Endothelial cell of umbilical vein (primary cell): Measurements from ENCODE around the gene TFDP1. TPM values are rescaled to one million over a fixed set of nuclear protein-coding genes. Genes with fewer than 3 reads are reported as not detected.

ENCODE experiments used
- BruUV-seq: library from RNA; stranded (reverse); fragments of 400-500 nt; replicated peaks from 2 replicates; lab custom pipeline; 2021; lab: Mats Ljungman, UMichigan
- CTCF ChIA-PET: fragments of 300-600, 350-600 bp; sonication (Branson Sonifier 250); formaldehyde crosslinking; loops from one replicate; lab custom pipeline; 2021; ENCODE audit warnings: antibody characterized with exemption, inconsistent platforms; lab: Charles Lee
- POLR2A ChIA-PET: fragments of 300-600, 350-600 bp; sonication (Branson Sonifier 250); formaldehyde crosslinking; loops from one replicate; lab custom pipeline; 2021; ENCODE audit warnings: antibody characterized with exemption, inconsistent platforms; lab: Charles Lee
- DNase-seq: peaks from one replicate; pipeline ENCODE4 v3.0.0-alpha.2; 2011; ENCODE audit warnings: low read depth, low spot score
- FAIRE-seq: peaks from 2 replicates; lab custom pipeline; 2011; peaks lifted over from hg19 to GRCh38; lab: Jason Lieb, UNC
- H2AFZ ChIP-seq: 2 replicates; pipeline ENCODE4 v1.6.0; 2012; ENCODE audit warnings: low read depth, low read length, control low read depth, inconsistent platforms
- H3K27ac ChIP-seq: 2 replicates; pipeline ENCODE4 v1.5.1; 2011; ENCODE audit warnings: low read depth, mild to moderate bottlenecking, control low read depth, low read length, moderate library complexity; ENCODE audit not compliant: insufficient read depth
- H3K27me3 ChIP-seq, 2 experiments: 2 replicates each; pipeline versions ENCODE4 v1.6.0 to v1.6.1; 2011; ENCODE audit warnings: low read length in 2 of 2, mixed read lengths in 1 of 2; ENCODE audit not compliant: control insufficient read depth in 2 of 2, insufficient read depth in 2 of 2
- H3K36me3 ChIP-seq, 2 experiments: 2 replicates in 1 of 2; 3 replicates in 1 of 2; pipeline ENCODE4 v1.5.1; 2011; ENCODE audit warnings: low read length in 2 of 2, mild to moderate bottlenecking in 1 of 2, moderate library complexity in 1 of 2; ENCODE audit not compliant: control insufficient read depth in 2 of 2, insufficient read depth in 2 of 2; ENCODE audit errors: extremely low read depth in 1 of 2
- H3K4me1 ChIP-seq: 3 replicates; pipeline ENCODE4 v1.5.1; 2011; ENCODE audit warnings: mild to moderate bottlenecking, low read length; ENCODE audit not compliant: control insufficient read depth, insufficient read depth; ENCODE audit errors: extremely low read depth
- H3K4me2 ChIP-seq: 2 replicates; pipeline ENCODE4 v1.6.1; 2011; ENCODE audit warnings: low read length, control low read depth, mixed read lengths; ENCODE audit not compliant: insufficient read depth
- H3K4me3 ChIP-seq, 3 experiments: fragments of 200-600 bp in 1 of 3; sonication (generic), shearing (Covaris generic) in 1 of 3; replicated peaks in 1 of 3; 2 replicates each; pipeline ENCODE4 v1.5.1; 2011 to 2016; ENCODE audit warnings: control low read depth in 3 of 3, low read length in 3 of 3, mild to moderate bottlenecking in 2 of 3, inconsistent platforms in 1 of 3, low read depth in 1 of 3, moderate library complexity in 1 of 3; ENCODE audit not compliant: insufficient read depth in 1 of 3
- H3K79me2 ChIP-seq: 2 replicates; pipeline ENCODE4 v1.6.0; 2012; ENCODE audit warnings: low read length, inconsistent platforms; ENCODE audit not compliant: control insufficient read depth, insufficient read depth
- H3K9ac ChIP-seq: replicated peaks from 2 replicates; pipeline ENCODE3; 2011; ENCODE audit warnings: low read length, control low read depth; ENCODE audit not compliant: insufficient read depth; ENCODE audit errors: extremely low read depth
- H3K9me1 ChIP-seq: replicated peaks from 3 replicates; pipeline ENCODE4 v1.6.0; 2011; ENCODE audit warnings: mild to moderate bottlenecking, low read length; ENCODE audit not compliant: control insufficient read depth, insufficient read depth; ENCODE audit errors: extremely low read depth
- H3K9me3 ChIP-seq: replicated peaks from 2 replicates; pipeline ENCODE4 v1.5.1; 2012; ENCODE audit warnings: low read length, inconsistent platforms; ENCODE audit not compliant: control insufficient read depth, insufficient read depth
- H4K20me1 ChIP-seq: replicated peaks from 2 replicates; pipeline ENCODE3; 2011; ENCODE audit warnings: mild to moderate bottlenecking, low read length; ENCODE audit not compliant: control insufficient read depth, insufficient read depth; ENCODE audit errors: extremely low read depth
- CTCF ChIP-seq, 2 donors: IDR thresholded peaks; 1 replicate in 1 of 2; 2 replicates in 1 of 2; pipeline ENCODE4 v1.5.1; 2011; ENCODE audit warnings: low read length in 2 of 2, mild to moderate bottlenecking in 2 of 2, moderate library complexity in 2 of 2, control low read depth in 1 of 2, inconsistent platforms in 1 of 2, low read depth in 1 of 2; ENCODE audit not compliant: insufficient read depth in 1 of 2; ENCODE audit errors: extremely low read depth in 1 of 2
- EZH2 ChIP-seq: IDR thresholded peaks from 2 replicates; pipeline ENCODE4 v1.6.1; 2012; ENCODE audit warnings: borderline replicate concordance, low read depth, mild to moderate bottlenecking, moderate library complexity, low read length, inconsistent platforms; ENCODE audit not compliant: severe bottlenecking
- FOS ChIP-seq: IDR thresholded peaks from 2 replicates; pipeline ENCODE4 v1.6.1; 2011; ENCODE audit warnings: mild to moderate bottlenecking, low read length, moderate library complexity, borderline replicate concordance; ENCODE audit not compliant: insufficient read depth
- GATA2 ChIP-seq: IDR thresholded peaks from 2 replicates; pipeline ENCODE4 v1.7.0; 2011; ENCODE audit warnings: low read depth, mild to moderate bottlenecking, moderate library complexity, mixed read lengths, low read length; ENCODE audit not compliant: insufficient read length, insufficient read depth
- JUN ChIP-seq: IDR thresholded peaks from 2 replicates; pipeline ENCODE4 v1.6.1; 2011; ENCODE audit warnings: borderline replicate concordance, low read depth; ENCODE audit not compliant: insufficient read length, insufficient read depth
- MAX ChIP-seq: IDR thresholded peaks from 2 replicates; pipeline ENCODE4 v1.6.1; 2011; ENCODE audit not compliant: insufficient read depth, insufficient read length
- MYC ChIP-seq: IDR thresholded peaks from one replicate; pipeline ENCODE4 v1.6.1; 2011; ENCODE audit warnings: mild to moderate bottlenecking, low read depth, low read length
- POLR2A ChIP-seq: IDR thresholded peaks from 2 replicates; pipeline ENCODE4 v1.6.1; 2012; ENCODE audit warnings: low read depth, mild to moderate bottlenecking, control low read depth, low read length
- POLR2AphosphoS5 ChIP-seq: IDR thresholded peaks from 2 replicates; pipeline ENCODE4 v1.6.1; 2012; ENCODE audit warnings: low read depth, mild to moderate bottlenecking, control low read depth, low read length, moderate library complexity; ENCODE audit not compliant: insufficient read depth
- dilution Hi-C: fragments of 300-500 bp; cut with MboI; formaldehyde crosslinking; loops from one replicate; pipeline ENCODE4 v1.15.0; 2019; ENCODE audit warnings: low sequenced_read_pairs; ENCODE audit not compliant: extremely low pct_ligation_motif_present
- intact Hi-C: fragments of 100-400 bp; cut with micrococcal nuclease; formaldehyde crosslinking; loops from one replicate; pipeline ENCODE4 v1.10.0; 2022
- polyA plus RNA-seq, 4 experiments: library from polyadenylated mRNA; depleted of rRNA in 3 of 4; stranded (reverse) in 3 of 4; unstranded in 1 of 4; fragments of >200 nt; gene quantifications; 2 replicates each; pipeline versions ENCODE4 v1.2.1 to v1.2.3, GENCODE V29; 2011 to 2012; ENCODE audit warnings: missing spikeins in 1 of 4
- total RNA-seq: library from RNA; stranded (reverse); gene quantifications from 2 replicates; pipeline ENCODE4 v1.2.3, GENCODE V29; 2021

The TFDP1 gene
- total and polyA plus RNA-seq, 2 donors (not counting 3 experiments of a cell fraction or from before 2014, with no cell fraction given) = 64.3 to 137 TPM

- H3K4me1 ChIP-seq = no peaks in the 10 kb centered on the region
- H3K9me1 ChIP-seq = no peaks in the 10 kb centered on the region
- dilution Hi-C loops (no loop called here), intact Hi-C loops (no loop called here)
- H3K4me2 ChIP-seq = no peak overlapping the region
- no TSS peak for BruUV-seq
- TF ChIP-seq POLR2AphosphoS5 (no peak), MAX (no peak)
- no peak overlapping the region for H3K9ac ChIP-seq
- H3K79me2 ChIP-seq = peaks cover 93% of the 10 kb centered on the region
- DNase-seq (no peak), FAIRE-seq (no peak)
- peaks cover 0 to 19% of the 10 kb centered on the region in 2 experiments for H3K36me3 ChIP-seq
- H3K27me3 ChIP-seq = no peaks in the 10 kb centered on the region
- no peaks in the 10 kb centered on the region for H3K9me3 ChIP-seq
- ChIA-PET CTCF (no interaction called here), POLR2A (no interaction called here)
- no peaks in the 10 kb centered on the region for H4K20me1 ChIP-seq
- H2AFZ ChIP-seq = no peak overlapping the region
- no peak overlapping the region for H3K4me3 ChIP-seq
- H3K27ac ChIP-seq = no peak overlapping the region
Measured at GRCh38 chr13:113607056-113607888, 22.7 kb downstream of the TFDP1 start.

- BruUV-seq = no TSS peak
- no peak for TF ChIP-seq JUN
- no peak for TF ChIP-seq POLR2A
- TF ChIP-seq MAX = no peak
- TF ChIP-seq FOS = no peak
- no peak for TF ChIP-seq EZH2
- TF ChIP-seq GATA2 = no peak
- TF ChIP-seq CTCF (IDR thresholded peaks at IDR 0.05; ENCODE audit: extremely low read depth in 1 of 2, insufficient read depth in 1 of 2, low read depth in 1 of 2, low read length in 2 of 2) = no peak
- TF ChIP-seq POLR2AphosphoS5 = no peak
- no peak for TF ChIP-seq MYC
- H3K4me1 ChIP-seq = no peaks in the 10 kb centered on the region
- intact Hi-C loops = no loop called here
- H3K9ac ChIP-seq = no peak overlapping the region
- FAIRE-seq (no peak), DNase-seq (no peak)
- H3K4me3 ChIP-seq = no peak overlapping the region
- H3K4me2 ChIP-seq = no peak overlapping the region
- peaks cover 0 to 19% of the 10 kb centered on the region in 2 experiments for H3K36me3 ChIP-seq
- ChIA-PET POLR2A (no interaction called here), CTCF (no interaction called here)
- H4K20me1 ChIP-seq = no peaks in the 10 kb centered on the region
- H3K27ac ChIP-seq = no peak overlapping the region
- no peaks in the 10 kb centered on the region for H3K9me1 ChIP-seq
- H3K79me2 ChIP-seq = peaks cover 91% of the 10 kb centered on the region
- H3K27me3 ChIP-seq = no peaks in the 10 kb centered on the region
- no peak overlapping the region for H2AFZ ChIP-seq
- no peaks in the 10 kb centered on the region for H3K9me3 ChIP-seq
- dilution Hi-C loops = no loop called here
Measured at GRCh38 chr13:113607889-113608635, 23.5 kb downstream of the TFDP1 start.
